Stimulated activated CD4-positive, alpha-beta T cell treated with anti-CD3 and anti-CD28 coated beads, Interleukin-1b, Interleukin-23, amount 100 ng/mL, for 48 hours (primary cell): ENCODE results near the gene LIPC.

Experiments
- DNase-seq: peaks from one replicate; pipeline ENCODE4 v3.0.0-alpha.2; 2020

The LIPC gene

DNA sequence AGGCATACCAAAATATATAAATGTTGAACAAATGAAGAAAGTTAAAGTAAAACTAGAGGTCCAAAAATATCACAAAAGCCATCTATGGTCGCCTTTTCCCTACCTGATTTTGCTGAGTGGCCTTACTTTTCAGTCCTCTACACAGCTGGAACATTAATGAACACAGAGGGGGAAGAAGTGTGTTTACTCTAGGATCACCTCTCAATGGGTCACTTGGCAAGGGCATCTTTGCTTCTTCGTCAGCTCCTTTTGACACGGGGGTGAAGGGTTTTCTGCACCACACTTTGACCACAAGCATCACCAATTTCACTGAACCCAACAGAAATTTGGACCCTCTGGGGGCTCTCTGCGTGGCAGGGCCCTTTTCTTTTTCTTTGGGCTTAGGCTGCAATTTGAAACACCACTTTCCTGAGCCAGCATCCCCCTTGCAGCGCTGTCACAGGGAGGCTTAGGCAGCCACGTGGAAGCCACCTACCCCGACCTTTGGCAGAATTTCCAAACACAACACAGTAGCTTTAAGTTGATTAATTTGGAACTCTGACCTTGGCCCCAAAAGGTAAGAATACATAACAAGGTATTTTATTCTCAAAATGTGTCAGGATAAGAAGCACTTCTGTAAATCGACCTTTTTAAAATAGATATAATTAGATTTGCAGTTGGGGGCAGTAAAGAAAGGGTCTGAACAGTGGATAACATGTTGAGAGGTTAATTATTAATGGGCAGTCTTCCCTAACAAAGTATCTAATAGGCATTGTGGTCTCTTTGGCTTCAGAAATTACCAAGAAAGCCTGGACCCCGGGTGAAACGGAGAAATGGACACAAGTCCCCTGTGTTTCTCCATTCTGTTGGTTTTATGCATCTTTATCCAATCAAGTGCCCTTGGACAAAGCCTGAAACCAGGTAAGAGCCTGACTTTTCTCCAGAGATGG lies at the start of gene LIPC:
Gene LIPC (plus strand): TSS at position 771 of the 929 bp plus-strand sequence. CDS start 42 bp downstream, at position 813.
- no peak for DNase-seq

DNA sequence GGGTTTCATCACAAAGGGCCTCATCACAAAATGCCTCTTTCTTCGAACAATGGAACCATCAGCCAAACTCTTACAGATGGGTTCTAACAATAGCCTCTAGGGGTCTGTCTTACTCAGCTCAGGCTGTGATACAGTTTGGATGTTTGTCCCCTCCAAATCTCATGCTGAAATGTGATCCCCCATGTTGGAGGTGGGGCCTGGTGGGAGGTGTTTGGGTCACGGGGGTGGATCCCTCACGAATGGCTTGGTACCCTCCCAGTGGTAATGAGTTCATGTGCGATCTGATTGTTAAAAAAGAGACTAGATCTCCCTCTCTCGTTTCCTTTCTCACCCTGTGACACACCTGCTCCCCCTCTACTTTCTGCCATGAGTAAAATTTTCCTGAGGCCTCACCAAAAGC lies 47.9 kb upstream of the LIPC start:
- peak; percentile 70 for DNase-seq

DNA sequence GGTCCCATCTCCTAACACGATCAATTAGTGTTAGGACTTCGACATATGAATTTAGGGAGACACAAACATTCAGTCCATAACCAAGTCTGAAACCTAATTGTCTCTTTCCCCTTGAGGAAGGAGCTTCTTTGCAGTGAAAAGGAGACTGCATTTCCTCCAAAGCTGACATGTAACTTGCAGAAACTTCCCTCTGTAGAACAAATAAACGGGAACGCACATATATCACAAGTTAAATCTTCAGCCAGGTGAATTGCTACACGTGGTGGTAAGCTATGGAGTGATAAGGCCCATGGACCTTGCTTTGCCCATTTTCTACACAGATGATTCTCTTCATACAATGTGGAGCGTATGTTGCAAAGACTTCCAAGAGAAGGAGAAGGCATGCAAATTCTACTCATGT lies 47.1 kb upstream of the LIPC start:
- no peak for DNase-seq

DNA sequence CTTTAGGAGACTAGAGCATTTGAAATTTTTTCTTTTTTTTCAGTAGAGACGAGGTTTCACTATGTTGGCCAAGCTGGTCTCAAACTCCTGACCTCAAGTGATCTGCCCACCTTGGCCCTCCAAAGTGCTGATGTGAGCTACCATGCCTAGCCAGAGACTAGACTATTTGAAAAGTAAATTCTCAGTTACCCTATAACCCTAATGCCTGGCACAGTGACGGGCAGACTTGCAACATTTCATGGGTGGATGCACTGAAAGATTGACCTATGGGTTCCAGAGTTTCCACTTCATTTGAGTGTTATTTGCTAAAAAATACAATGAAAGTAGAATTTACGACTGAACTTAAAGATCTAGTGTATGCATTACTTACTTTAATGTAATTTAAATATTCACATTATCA lies 45.7 kb upstream of the LIPC start:
- DNase-seq = no peak

DNA sequence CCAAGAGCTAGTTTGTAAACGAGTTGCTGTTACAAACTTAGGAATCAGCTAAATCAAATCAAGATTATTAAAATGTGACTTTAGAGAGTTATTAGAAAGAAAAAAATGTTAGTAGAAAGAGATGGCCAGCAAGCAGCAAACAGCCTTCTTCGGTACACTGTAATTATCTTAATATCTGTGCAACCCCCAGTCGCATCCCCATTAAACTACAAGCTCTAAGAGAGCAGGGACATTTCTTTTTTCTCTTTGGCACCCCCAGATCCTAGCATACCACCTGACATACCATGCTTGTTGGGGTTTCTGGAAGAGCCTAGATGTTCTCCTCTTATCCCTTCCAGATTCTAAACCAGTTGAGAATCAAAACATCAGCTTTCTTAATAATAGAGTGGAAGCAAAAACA lies 45.1 kb upstream of the LIPC start:
- no peak for DNase-seq

DNA sequence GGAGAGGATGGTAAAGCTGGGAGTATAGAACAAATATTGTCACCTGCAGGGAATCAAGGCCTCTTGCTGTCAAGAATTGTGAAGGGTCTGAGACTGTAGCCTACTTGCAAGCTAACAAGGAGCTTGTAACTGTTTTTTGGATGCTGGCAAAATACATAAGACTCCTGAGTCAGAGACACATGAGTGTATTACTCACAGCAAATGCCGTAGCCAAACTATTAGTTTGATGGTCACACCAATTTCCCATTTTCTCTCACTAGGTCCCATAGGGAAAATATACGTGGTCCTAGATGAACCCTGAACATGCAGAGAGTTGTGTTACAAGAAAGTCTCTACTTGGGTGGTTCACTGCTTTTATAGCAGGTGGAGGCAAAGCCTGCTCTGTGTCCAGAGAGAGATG lies 44.7 kb upstream of the LIPC start:
- no peak for DNase-seq

DNA sequence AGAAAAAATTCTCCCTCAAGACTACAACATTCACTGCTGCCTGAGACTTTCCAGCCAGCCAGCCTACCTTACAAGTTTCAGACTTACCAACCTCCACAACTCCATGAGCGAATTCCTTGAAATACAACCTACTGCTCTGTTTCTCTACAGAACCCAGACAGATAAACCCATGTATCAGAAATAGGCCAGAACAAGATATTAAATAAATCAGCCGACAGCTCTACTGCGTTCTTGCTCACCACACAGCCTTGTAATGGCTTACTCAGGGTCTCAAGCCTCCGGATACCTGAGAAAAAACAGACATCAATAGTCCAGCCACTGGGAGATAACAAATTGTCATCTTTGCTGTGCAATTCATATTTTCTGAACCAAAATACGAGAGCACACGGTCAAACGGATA lies 43.6 kb upstream of the LIPC start:
- DNase-seq = no peak

DNA sequence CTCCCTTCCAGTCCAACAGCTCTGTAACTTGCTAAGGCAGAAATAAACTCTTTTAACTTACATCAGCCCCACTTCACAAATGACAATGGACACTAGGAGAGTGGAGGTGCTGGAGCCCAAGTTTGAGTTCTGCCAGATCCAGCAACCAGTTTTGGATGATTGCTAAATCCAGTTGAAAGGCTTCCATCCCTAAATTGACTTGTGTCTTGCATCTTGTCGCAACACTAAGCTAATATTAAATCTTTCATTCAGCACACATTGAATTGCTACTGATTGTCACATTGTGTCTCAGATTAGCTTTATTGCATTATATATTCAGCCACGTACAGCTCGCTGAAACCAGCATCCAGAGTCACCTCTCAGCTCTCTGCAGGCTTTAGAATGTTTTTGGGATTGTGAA lies 41.7 kb upstream of the LIPC start:
- no peak for DNase-seq

DNA sequence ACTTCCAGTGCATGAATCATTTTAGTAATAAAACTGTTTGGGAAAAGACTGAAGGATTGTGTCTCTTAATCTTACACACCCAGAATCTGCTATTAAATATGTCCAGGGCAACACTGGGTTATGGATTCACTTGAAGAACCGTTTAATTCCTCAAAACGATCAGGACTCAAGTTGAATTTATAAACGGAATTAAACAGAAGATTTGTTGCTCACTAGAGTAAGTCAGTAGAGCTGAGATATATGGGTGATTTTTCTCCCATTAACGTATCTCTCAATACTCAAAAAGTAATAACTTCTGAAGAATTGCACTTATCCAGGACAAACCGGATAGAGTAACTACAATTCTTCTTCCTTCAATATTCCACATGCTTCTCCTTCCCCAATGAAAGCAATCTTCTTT lies 41.1 kb upstream of the LIPC start:
- DNase-seq = no peak

DNA sequence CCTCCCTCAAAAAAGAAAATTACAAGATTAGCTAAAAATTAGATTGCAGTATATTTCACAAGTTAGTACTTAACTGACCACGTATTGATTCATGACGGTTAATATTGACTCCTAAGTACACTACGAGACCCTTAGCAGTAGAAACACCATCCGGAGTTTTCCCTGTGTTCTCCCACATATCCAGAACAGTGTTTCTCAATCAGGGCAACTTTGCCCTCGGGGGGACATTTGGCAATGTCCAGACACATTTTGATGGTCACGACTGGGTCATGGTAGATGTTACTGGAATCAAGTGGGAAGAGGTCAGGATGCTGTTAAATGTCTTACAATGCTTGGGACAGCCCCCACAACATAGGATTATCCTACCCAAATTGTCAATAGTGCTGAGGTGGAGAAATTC lies 40.7 kb upstream of the LIPC start:
- DNase-seq = no peak

DNA sequence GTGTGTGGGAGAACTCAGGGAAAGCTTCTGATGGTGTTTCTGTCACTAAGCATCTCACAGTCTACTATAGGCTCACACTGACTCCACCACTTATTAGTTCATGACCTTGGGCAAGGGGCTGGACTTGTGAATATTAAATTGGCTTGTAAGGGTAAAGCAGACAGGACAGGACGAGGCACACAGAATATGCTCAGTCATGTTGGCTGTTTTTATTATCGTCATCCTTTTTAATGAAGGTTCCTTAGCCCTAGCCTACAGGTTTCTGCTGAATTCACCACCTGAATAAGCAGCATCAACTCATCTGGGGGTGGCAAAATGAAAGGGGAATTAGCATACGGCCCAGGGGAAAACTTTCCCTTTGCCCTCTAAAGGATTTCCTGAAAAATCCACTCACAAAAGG lies 39.6 kb upstream of the LIPC start:
- DNase-seq = no peak

DNA sequence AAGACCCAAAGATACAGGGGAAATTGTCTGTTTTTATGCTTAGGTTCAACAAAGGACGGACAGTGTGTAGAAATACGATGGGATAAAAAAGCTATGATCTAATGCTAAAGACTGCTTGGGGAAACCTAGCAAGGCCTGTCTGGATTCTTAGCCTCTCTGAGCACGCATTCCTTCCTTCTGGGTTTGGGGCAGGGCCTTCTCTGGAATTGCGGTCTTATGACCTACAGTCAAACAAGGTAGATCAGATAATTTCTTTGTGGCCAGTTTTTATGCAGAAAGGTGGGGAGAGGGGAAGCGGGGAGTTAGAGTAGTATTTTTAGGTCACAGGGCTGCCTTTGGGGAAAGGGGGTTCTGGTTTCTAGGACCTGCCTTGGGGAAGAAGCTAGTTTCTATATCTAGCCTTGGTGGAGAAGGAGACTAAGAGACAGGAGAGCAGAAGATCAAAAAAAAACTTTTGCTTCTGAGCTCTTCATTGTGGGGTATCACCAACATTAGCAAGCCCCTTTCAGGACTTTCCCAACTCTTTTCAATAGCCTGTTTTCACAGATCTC lies 39.1 kb upstream of the LIPC start:
- no peak for DNase-seq

DNA sequence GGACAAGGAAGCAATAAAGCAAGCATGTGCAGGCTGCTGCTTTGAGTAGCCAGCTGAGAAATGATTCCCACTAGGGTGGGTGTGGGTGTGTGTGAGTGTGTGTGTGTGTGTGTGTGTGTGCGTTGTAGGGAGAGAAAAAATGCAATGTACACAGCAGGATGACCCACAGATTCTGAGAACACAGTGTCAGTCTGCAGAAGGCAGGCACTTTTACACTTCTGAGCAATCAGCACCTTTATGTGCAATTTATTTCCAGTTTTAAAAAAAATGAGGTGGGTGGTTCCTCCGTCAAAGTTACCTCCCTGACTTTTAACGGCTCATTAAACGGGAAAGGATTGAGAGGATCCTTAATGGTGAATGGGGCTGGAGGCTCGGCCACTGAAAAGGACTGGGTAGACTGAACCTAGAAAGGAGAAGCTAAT lies 38.5 kb upstream of the LIPC start:
- no peak for DNase-seq

DNA sequence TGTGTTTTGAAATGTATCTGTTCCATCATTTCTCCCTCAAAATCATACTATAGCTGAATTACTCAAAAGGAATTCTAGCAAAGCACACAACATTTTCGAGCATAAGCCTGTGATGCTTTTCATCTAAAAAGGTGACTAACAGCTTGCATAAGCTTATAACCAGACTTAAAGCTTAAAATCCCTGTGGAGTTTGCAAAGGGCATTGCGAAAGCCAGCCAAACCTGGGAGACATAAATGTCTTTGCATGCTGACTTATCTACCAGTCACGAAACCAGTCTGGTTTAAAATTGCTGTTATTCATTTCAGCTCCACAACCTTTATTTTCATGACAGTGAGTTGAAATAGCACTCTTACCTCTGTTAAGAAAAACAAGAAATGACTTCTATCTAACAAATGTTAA lies 35.6 kb upstream of the LIPC start:
- no peak for DNase-seq

DNA sequence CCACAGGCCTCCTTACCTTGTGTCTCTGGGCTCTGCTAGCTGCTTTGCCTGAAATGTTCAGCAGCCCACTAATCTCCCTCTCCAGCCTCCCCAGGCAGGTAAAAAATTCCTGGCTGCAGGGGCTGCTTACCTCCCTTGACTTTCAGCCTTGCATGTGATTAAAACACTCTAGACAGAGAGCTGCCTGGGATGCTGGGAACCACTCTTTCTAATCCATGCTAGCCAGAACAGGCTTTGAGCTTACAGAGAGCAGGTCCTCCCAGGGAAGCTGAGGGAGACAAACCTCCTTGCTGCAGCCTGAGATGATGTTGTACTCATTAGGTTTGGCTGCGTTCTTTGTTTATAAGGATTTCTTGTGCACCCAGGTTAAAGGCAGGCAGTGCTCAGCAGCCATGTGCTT lies 33.7 kb upstream of the LIPC start:
- no peak for DNase-seq

DNA sequence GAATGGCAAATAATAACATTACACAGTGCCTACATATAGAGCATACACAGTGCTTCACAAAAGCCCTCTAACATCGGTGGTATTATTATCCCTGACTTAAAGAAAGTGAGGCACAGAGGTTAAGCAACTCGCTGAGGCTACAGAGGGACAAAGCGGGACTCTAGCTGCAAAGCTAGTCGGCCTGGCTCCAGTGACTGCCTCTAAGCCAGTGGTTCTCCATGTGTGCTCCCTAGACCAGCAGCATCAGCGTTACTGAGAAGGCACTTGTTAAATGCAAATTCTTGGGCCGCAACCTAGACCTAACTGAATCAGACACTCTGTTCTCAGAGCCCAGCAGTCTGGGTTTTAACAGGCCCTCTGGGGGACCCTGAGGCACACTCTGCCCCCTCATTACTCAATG lies 33.1 kb upstream of the LIPC start:
- DNase-seq = no peak

DNA sequence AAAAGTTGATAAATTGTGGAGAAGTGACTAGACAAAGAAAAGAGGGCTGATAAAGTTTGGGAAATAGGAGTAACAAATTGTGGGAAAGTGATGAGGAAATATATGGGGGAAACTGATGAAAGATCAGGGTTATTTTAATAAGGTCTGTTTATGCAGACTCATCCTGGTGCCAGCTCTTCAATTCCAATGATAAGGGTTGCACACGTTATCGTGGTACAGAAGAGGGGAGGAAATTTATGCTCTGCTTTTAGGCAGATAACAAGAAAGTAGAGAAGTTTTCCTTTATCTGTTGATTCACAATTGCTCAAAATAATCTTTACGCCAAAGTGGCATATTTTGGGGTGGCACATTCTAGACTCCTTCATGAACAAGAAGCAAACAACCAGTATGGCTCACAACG lies 32.1 kb upstream of the LIPC start:
- DNase-seq = no peak

DNA sequence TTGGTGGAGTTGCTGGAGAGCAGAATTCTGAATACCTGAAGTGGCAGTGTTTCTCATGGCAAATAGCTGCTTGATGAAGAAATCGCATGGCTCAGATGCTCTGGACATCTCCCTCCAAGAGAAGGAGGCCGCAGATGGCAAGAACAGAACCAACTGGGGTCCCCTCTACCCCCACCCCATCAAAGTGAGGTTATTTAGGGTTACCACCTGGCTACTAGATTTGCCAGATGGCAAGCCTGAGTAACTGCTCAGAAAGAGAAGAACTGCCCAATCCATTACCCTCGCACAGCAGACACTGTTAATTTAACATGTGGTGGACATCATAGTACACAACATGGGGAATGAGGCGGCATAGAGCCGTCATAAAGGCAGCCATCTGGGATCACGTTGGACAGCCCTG lies 30.5 kb upstream of the LIPC start:
- no peak for DNase-seq

DNA sequence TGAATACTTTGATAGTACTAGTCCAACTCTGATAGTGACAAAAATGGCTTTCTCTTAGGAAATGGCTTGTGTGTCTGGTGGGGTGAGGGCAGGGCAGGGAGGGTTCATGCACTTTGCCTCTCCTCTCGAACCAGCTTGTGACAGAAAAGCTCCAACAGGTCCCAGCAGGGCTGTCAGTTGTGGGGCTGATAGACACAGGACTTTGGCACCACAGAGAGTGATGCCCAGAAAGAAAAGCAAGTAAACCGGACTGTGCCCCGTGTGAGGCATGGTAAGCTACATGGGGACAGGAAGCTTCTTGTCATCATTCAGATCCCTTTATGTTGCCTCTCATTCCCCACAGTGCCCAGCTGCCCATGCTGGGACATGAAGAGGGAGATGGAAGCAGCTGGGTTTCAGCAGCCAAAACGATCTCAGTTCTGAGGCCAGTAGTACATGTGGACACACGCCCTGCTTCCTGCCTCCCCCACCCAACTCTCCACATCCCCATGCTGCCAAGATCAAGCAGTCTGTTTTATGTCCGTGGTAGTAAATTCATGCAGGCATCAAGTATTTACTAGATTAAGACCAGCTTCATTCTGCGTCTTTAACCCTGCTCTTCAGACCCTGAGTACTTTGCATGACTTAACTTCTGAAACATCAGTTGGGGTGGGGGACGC lies 29.7 kb upstream of the LIPC start:
- no peak for DNase-seq

DNA sequence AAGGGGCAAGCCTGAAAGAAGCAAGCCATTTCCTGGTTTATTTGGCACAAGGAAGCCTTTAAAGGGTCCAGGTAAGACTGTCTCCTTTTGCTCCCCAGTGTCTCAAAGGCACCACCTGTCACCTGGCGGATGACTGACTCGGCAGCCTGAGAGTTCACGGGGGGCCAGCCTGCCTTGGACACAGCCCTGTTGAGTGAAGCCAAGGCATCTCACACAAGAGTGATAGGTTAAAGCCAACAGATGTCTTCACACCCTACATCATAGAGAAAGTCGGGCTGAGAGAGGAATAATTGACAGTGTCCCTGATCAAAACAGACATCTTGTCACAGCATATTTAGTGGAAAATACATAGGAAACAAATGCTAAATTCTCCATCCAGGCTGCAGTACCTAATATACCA lies 28.2 kb upstream of the LIPC start:
- DNase-seq = no peak

DNA sequence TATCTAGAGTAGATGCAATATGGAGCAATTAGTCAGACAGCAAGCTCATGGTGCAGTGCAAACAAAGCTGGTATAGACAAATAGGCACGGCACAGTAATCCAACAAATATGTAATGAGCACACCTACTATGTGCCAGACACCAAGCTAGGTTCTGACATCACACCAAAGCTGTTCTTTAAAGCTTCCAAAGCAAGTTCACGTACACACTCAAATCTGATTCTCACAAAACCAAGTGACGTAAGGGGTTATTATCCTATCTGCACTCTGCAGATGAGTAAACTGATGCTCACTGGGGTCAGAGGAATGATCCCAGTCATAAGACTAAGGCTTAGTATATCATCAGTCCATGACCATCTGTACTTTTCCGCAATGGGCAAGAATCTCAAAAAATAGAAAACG lies 27.8 kb upstream of the LIPC start:
- no peak for DNase-seq

DNA sequence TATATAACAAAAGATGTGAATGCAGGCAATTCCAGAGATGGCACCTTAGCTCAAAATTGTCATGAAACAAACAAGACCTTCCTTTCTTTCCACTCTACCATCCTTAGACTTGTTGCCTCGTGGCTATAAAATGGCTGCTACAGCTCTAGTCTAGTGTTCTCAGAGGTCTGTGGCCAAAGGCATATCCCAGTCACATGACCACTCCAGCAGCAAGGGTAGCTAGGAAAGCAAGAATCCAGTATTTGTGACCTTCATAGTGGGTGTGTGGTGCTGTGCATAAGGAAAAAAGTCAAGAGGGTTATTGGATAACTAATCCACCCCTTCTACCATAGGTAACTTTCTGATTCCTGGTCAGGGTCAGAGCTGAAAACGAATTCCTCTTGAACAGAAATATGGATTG lies 27.1 kb upstream of the LIPC start:
- no peak for DNase-seq

DNA sequence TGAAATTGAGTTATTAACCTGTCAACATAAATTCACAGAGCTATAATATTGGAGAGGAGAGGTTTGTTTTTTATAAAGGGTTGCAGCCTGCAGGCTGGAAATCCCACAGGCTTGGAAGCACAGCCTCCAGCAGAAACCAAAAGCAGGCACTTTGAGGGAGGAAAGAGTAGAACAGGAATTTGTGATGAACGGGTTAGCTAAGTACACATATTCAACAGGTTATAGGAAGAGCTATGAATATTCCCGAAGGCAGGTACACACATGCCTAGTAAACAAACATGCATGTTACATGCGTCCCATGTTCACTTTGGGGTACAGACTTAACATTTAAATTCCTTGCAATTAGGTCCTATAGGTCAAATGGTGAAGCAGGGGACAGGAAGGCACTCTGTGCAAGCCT lies 25.9 kb upstream of the LIPC start:
- DNase-seq = no peak

DNA sequence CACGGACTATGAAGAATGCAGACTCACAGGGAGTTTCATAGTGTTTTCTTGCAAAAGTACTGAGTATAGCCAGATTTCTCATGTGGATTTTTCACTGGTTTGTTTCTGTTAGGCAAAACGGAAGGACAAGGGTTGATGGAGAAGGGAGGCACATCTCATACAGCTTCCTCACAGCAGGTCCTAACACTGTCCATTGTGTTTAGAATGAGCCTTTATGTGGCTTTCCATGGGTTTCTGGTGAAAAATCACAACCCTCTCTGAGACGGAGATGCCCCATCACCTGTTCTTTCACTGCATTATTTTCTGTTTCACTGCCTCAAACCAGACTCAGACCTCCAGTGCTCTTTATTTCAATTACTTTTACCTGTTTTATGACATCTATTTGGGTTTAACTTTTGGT lies 25.0 kb upstream of the LIPC start:
- no peak for DNase-seq
